ENCODE data around the gene GNG3.
"Not testable (repeated sequence)": the region's sequence is repeated elsewhere in the genome, so short reads cannot be mapped to it uniquely, and the experiment has no call there.

Gene GNG3

DNA sequence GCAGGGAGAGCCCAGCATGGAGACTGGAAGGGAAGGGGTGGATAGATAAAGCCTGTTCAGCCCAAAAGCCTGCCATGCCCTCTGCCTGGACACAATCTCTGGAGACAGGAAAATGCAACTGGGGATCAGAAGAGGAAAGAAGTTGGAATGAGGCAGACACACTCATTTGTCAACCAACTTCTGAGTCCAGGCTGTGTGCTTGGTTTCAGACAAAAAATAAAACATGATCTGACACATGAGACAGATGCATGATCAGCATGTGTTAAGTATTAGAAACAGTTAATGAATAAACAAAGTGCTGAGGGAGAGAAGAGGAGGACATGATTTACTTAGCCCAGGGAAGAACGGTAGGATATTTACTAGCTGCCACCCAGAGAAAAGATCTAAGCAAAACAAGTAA, 19.0 kb upstream of the GNG3 start:
- TF ChIP-seq CTCF (IDR thresholded peaks at IDR 0.05; ENCODE audit: borderline replicate concordance, insufficient read depth, low read depth, low read length) = no peak
- no peak overlapping the region for H3K4me3 ChIP-seq (ENCODE audit: low read depth, low read length)

- no peak within 1 kb of the TSS for H3K4me3 ChIP-seq (ENCODE audit: low read depth, low read length)
- no peak for TF ChIP-seq CTCF (IDR thresholded peaks at IDR 0.05; ENCODE audit: borderline replicate concordance, insufficient read depth, low read depth, low read length)
These were observed 17.9 kb upstream of the GNG3 start, which contains the start of gene LRRN4CL for GRCh38 chr11:62689421-62690183. LRRN4CL (minus strand) TSS chr11:62689530; CDS start chr11:62688508, 1,022 bp downstream.

DNA sequence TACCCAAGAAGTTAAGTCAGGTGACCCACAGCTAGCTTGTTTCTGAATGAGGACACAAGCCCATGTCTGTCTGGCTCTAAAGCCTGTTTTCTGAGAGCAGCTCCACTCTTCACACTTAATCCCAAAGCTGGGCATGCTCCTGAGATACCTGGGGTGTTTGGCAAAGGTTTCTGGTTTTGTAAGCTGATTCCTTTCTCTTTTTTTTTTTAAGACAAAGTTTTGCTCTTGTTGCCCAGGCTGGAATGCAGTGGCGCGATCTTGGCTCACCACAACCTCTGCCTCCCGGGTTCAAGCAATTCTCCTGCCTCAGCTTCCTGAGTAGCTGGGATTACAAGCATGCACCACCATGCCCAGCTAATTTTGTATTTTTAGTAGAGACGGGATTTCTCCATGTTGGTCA, 13.9 kb upstream of the GNG3 start:
- H3K4me3 ChIP-seq (ENCODE audit: low read depth, low read length) = not testable (repeated sequence)

DNA sequence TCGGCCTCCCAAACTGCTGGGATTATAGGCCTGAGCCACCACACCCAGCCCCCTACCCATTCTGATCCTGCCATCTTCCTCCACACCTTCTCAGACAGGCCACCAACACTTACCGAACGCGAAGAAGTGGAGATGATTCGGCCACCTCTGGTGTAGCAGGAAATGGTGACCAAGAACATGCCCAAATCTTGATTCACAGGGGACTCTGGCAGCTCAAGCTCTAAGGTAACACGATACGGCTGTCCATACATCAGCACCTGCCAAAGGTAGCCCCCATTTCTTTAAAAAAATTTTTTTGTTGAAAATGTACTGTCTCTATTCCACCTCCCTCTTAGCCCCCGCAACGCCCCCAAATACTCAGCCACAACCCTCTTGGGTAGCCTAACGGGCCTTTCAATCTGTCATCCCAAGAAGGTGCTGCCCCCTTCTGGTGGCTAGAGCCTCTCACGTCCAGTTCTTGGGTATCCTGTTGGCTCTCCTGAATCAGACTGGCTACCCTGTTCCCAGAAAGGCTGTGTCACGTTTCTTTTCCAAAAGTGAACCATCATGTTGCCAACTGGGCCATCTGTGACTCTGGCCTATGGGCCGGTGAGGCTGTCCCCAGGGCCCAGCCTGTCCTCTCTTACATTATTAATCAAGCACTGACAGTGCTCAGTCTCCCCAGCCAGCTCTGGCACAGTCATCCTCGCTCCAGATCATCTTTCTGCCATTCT, 12.9 kb upstream of the GNG3 start:
- TF ChIP-seq CTCF (IDR thresholded peaks at IDR 0.05; ENCODE audit: borderline replicate concordance, insufficient read depth, low read depth, low read length) = peak; percentile 84
- no peak overlapping the region for H3K4me3 ChIP-seq (ENCODE audit: low read depth, low read length)

DNA sequence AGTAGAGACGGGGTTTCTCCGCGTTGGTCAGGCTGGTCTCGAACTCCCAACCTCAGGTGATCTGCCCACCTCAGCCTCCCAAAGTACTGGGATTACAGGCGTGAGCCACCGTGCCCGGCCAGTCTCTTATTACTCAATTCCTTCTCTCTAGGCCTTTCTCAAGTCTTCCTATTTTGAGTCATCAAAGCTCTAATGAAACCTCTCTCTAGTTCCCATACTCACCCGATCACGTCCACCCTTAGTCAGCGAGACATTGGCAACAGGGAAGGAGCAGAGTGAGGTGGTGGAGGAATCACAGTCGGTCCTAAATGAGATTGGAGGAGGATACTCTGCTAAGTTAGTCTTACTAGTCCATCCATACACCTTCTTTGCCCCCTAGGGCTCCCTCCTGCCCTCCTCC, 5.2 kb upstream of the GNG3 start:
- no peak overlapping the region for H3K4me3 ChIP-seq (ENCODE audit: low read depth, low read length)
- TF ChIP-seq CTCF (IDR thresholded peaks at IDR 0.05; ENCODE audit: borderline replicate concordance, insufficient read depth, low read depth, low read length) = no peak

- not testable (repeated sequence) for H3K4me3 ChIP-seq (ENCODE audit: low read depth, low read length)
These were observed 3.6 kb upstream of the GNG3 start for GRCh38 chr11:62703921-62704320.

DNA sequence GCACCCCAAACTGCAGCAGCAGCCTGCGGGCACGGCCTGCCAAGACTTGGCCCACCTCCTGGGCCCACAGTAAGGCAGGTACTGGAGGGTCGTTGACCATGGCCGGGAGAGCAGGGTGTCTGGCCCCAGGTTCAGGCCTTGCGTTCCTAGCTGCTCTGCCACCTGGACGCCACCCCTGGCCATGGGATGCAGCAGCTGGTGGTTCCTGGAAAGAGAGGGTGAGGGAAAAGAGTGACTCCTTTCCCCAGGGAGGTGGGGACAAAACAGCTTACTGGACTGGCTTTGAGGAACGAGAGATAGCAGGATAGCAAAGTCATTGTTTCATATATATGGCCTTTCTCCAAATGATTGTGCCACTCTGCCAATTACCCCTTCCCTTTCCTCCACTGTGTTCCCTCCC, 2.1 kb upstream of the GNG3 start:
- peak overlapping the region; percentile 66 for H3K4me3 ChIP-seq (ENCODE audit: low read depth, low read length)
- no peak for TF ChIP-seq CTCF (IDR thresholded peaks at IDR 0.05; ENCODE audit: borderline replicate concordance, insufficient read depth, low read depth, low read length)

Data from GM12875 (cell line).